MM.1S (cell line): ENCODE data around the gene TRDN.

Experiments
- DNase-seq: peaks from one replicate; pipeline ENCODE4 v3.0.0-alpha.2; 2015
- H2AFZ ChIP-seq: fragments of 300-600 bp; sonication (generic); 2 replicates; pipeline ENCODE4 v1.6.0; 2016; ENCODE audit warnings: antibody characterized with exemption, low read length
- H3F3A ChIP-seq: fragments of 300-600 bp; sonication (generic); 2 replicates; pipeline ENCODE4 v1.6.1; 2016; ENCODE audit warnings: mild to moderate bottlenecking, antibody characterized with exemption, low read length, moderate library complexity, mixed read lengths; ENCODE audit not compliant: insufficient read depth
- H3K27ac ChIP-seq: fragments of 300-600 bp; sonication (generic); 2 replicates; pipeline ENCODE4 v1.5.1; 2016; ENCODE audit warnings: mild to moderate bottlenecking, low read length
- H3K27me3 ChIP-seq: fragments of 300-600 bp; sonication (generic); replicated peaks from 2 replicates; pipeline ENCODE4 v1.6.0; 2016; ENCODE audit warnings: low read length; ENCODE audit not compliant: insufficient read depth
- H3K36me3 ChIP-seq: fragments of 300-600 bp; sonication (generic); replicated peaks from 2 replicates; pipeline ENCODE4 v1.6.1; 2016; ENCODE audit warnings: mild to moderate bottlenecking, low read length, mixed read lengths; ENCODE audit not compliant: insufficient read depth
- H3K4me1 ChIP-seq: fragments of 300-600 bp; sonication (generic); 2 replicates; pipeline ENCODE4 v1.6.1; 2016; ENCODE audit warnings: low read length, mixed read lengths
- H3K4me2 ChIP-seq: fragments of 300-600 bp; sonication (generic); 2 replicates; pipeline ENCODE4 v1.6.0; 2016; ENCODE audit warnings: low read depth, low read length
- H3K4me3 ChIP-seq: fragments of 300-600 bp; sonication (generic); 2 replicates; pipeline ENCODE4 v1.5.1; 2016; ENCODE audit warnings: low read length, mixed read lengths
- H3K79me2 ChIP-seq: fragments of 300-600 bp; sonication (generic); 2 replicates; pipeline ENCODE4 v1.6.1; 2016; ENCODE audit warnings: mixed run types, low read length, mixed read lengths
- H3K9ac ChIP-seq: fragments of 300-600 bp; sonication (generic); 2 replicates; pipeline ENCODE4 v1.6.1; 2016; ENCODE audit warnings: low read length, mixed read lengths
- H3K9me2 ChIP-seq: fragments of 300-600 bp; sonication (generic); replicated peaks from 2 replicates; pipeline ENCODE4 v1.6.1; 2016; ENCODE audit warnings: mild to moderate bottlenecking, low read length, mixed read lengths; ENCODE audit not compliant: insufficient read depth
- H3K9me3 ChIP-seq: fragments of 300-600 bp; sonication (generic); replicated peaks from 2 replicates; pipeline ENCODE4 v1.6.1; 2016; ENCODE audit warnings: mild to moderate bottlenecking, low read length, mixed read lengths; ENCODE audit not compliant: insufficient read depth
- H4K20me1 ChIP-seq: fragments of 300-600 bp; sonication (generic); 2 replicates; pipeline ENCODE4 v1.6.1; 2016; ENCODE audit warnings: mild to moderate bottlenecking, low read length, moderate library complexity, mixed read lengths; ENCODE audit not compliant: insufficient read depth
- EZH2 ChIP-seq: fragments of 300-600 bp; sonication (generic); optimal IDR thresholded peaks from 2 replicates; pipeline ENCODE3; 2017; ENCODE audit warnings: low read depth, mild to moderate bottlenecking, antibody characterized with exemption, low read length, mixed read lengths
- EZH2phosphoT487 ChIP-seq: fragments of 300-600 bp; sonication (generic); IDR thresholded peaks from 2 replicates; pipeline ENCODE4 v1.6.1; 2018; ENCODE audit warnings: antibody characterized with exemption, low read length
- TF ChIP-seq, protein P1 (sequence below): fragments of 300-600 bp; sonication (generic); IDR thresholded peaks from 2 replicates; pipeline ENCODE4 v1.5.1; 2016; ENCODE audit warnings: antibody characterized with exemption, low read length, mixed read lengths

Gene TRDN

GRCh38 chr6:123610779-123611178 is 26.0 kb downstream of the TRDN start:
- TF ChIP-seq, protein P1, sequence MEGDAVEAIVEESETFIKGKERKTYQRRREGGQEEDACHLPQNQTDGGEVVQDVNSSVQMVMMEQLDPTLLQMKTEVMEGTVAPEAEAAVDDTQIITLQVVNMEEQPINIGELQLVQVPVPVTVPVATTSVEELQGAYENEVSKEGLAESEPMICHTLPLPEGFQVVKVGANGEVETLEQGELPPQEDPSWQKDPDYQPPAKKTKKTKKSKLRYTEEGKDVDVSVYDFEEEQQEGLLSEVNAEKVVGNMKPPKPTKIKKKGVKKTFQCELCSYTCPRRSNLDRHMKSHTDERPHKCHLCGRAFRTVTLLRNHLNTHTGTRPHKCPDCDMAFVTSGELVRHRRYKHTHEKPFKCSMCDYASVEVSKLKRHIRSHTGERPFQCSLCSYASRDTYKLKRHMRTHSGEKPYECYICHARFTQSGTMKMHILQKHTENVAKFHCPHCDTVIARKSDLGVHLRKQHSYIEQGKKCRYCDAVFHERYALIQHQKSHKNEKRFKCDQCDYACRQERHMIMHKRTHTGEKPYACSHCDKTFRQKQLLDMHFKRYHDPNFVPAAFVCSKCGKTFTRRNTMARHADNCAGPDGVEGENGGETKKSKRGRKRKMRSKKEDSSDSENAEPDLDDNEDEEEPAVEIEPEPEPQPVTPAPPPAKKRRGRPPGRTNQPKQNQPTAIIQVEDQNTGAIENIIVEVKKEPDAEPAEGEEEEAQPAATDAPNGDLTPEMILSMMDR = no peak
- TF ChIP-seq EZH2 (no peak), EZH2phosphoT487 (no peak)
- no peak overlapping the region for H3K27ac ChIP-seq

GRCh38 chr6:123604067-123604466 is 32.7 kb downstream of the TRDN start:
- Histone ChIP-seq H3K27ac (no peak overlapping the region), H3K36me3 (no peaks in the 10 kb centered on the region), H3K4me2 (no peak overlapping the region), H4K20me1 (no peaks in the 10 kb centered on the region), H3K9ac (no peak overlapping the region), H3K4me3 (no peak overlapping the region), H3K9me3 (no peaks in the 10 kb centered on the region), H2AFZ (no peak overlapping the region), H3F3A (no peaks in the 10 kb centered on the region), H3K79me2 (no peaks in the 10 kb centered on the region), H3K27me3 (no peaks in the 10 kb centered on the region), H3K9me2 (no peaks in the 10 kb centered on the region), H3K4me1 (no peaks in the 10 kb centered on the region)
- DNase-seq = no peak
- TF ChIP-seq EZH2phosphoT487 = no peak
- TF ChIP-seq, protein P1 = no peak
- TF ChIP-seq EZH2 = no peak

More at GRCh38 chr6:123610779-123611178, 26.0 kb downstream of the TRDN start:
- no peaks in the 10 kb centered on the region for H3K9me3 ChIP-seq
- H3K4me1 ChIP-seq = no peaks in the 10 kb centered on the region
- no peak for DNase-seq
- no peak overlapping the region for H3K9ac ChIP-seq
- H2AFZ ChIP-seq = no peak overlapping the region
- H3K4me3 ChIP-seq = no peak overlapping the region
- no peaks in the 10 kb centered on the region for H3K36me3 ChIP-seq
- no peaks in the 10 kb centered on the region for H3F3A ChIP-seq
- H3K27me3 ChIP-seq = no peaks in the 10 kb centered on the region
- no peaks in the 10 kb centered on the region for H4K20me1 ChIP-seq
- no peaks in the 10 kb centered on the region for H3K79me2 ChIP-seq
- H3K9me2 ChIP-seq = no peaks in the 10 kb centered on the region
- no peak overlapping the region for H3K4me2 ChIP-seq

DNA sequence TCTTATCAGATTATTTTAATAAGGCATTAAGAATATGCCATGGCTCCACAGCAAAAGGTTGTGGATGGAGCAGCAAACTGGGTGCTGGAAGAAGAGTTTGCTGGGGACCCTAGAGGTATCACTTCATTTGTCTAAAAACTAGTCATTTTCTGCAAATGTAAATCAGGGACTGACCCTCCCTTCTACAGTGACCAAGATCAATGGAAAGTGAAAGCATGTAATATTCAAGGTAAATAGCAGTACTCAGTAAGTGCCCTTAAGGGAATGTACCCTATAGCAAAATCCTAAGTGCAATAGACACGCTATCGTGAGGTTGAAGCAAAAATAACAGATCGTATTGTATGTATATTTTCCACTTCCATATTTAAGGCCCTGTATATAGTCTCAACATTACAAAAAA is 38.7 kb downstream of the TRDN start:
- Histone ChIP-seq H3K9me2 (no peaks in the 10 kb centered on the region), H3K27ac (no peak overlapping the region), H3F3A (no peaks in the 10 kb centered on the region), H3K4me2 (no peak overlapping the region), H3K36me3 (no peaks in the 10 kb centered on the region), H3K9me3 (no peaks in the 10 kb centered on the region), H3K27me3 (no peaks in the 10 kb centered on the region), H3K79me2 (no peaks in the 10 kb centered on the region), H2AFZ (no peak overlapping the region), H3K4me1 (no peaks in the 10 kb centered on the region), H3K9ac (no peak overlapping the region), H3K4me3 (no peak overlapping the region), H4K20me1 (no peaks in the 10 kb centered on the region)
- no peak for DNase-seq
- TF ChIP-seq EZH2phosphoT487 (no peak), EZH2 (no peak)
- TF ChIP-seq, protein P1 = no peak
